ENCODE results near the gene MAST2.

MAST2 gene

GRCh38 chr1:45969866-45970265, 166.5 kb downstream of the MAST2 start:
- DNase-seq (ENCODE audit: extremely low spot score), result no peak
- no peak for TF ChIP-seq CTCF (IDR thresholded peaks at IDR 0.05; ENCODE audit: control extremely low read depth, extremely low read depth, low read depth, missing control alignments)
- POLR2A ChIA-PET, result no interaction called here
- CTCF ChIA-PET, result interaction anchor here (1.1 to 1.8 kb wide), 3 partner anchors 11 to 254 kb away, joined by 3 to 4 read pairs (median 3); no protein-coding TSS in a partner anchor

GRCh38 chr1:45971335-45971734, 167.9 kb downstream of the MAST2 start:
- no peak for DNase-seq (ENCODE audit: extremely low spot score)
- CTCF ChIA-PET, result interaction anchor here (1.3 kb wide), 1 partner anchor 10 kb away, joined by 3 read pairs; no protein-coding TSS in a partner anchor
- TF ChIP-seq CTCF (IDR thresholded peaks at IDR 0.05; ENCODE audit: control extremely low read depth, extremely low read depth, low read depth, missing control alignments), result no peak
- POLR2A ChIA-PET, result no interaction called here

- no peak for DNase-seq (ENCODE audit: extremely low spot score)
- POLR2A ChIA-PET, result no interaction called here
- CTCF ChIA-PET, result interaction anchor here (1.1 to 1.3 kb wide), 2 partner anchors 11 kb away, joined by 3 read pairs; no protein-coding TSS in a partner anchor
- no peak for TF ChIP-seq CTCF (IDR thresholded peaks at IDR 0.05; ENCODE audit: control extremely low read depth, extremely low read depth, low read depth, missing control alignments)
Measured at GRCh38 chr1:45971922-45972531, 168.6 kb downstream of the MAST2 start.

- no peak for TF ChIP-seq CTCF (IDR thresholded peaks at IDR 0.05; ENCODE audit: control extremely low read depth, extremely low read depth, low read depth, missing control alignments)
- ChIA-PET POLR2A (no interaction called here), CTCF (interaction anchor here (1.1 kb wide), 1 partner anchor 11 kb away, joined by 3 read pairs; no protein-coding TSS in a partner anchor)
- DNase-seq (ENCODE audit: extremely low spot score), result no peak
Measured at GRCh38 chr1:45972621-45973020, 169.2 kb downstream of the MAST2 start.

- ChIA-PET CTCF (interaction anchor here (1.1 to 1.5 kb wide), 2 partner anchors 10 to 12 kb away, joined by 3 to 4 read pairs; no protein-coding TSS in a partner anchor), POLR2A (interaction anchor here (0.6 kb wide), 1 partner anchor 226 kb away, joined by 3 read pairs; no protein-coding TSS in a partner anchor)
- DNase-seq (ENCODE audit: extremely low spot score), result no peak
- no peak for TF ChIP-seq CTCF (IDR thresholded peaks at IDR 0.05; ENCODE audit: control extremely low read depth, extremely low read depth, low read depth, missing control alignments)
Measured at GRCh38 chr1:45973121-45973520, 169.7 kb downstream of the MAST2 start.

- DNase-seq (ENCODE audit: extremely low spot score), result peak; percentile 12
- POLR2A ChIA-PET, result interaction anchor here (0.6 kb wide), 1 partner anchor 19 kb away, joined by 3 read pairs; no protein-coding TSS in a partner anchor
- CTCF ChIA-PET, result interaction anchor here (1.2 to 1.5 kb wide), 3 partner anchors 10 to 107 kb away, joined by 3 to 4 read pairs (median 3); no protein-coding TSS in a partner anchor
- TF ChIP-seq CTCF (IDR thresholded peaks at IDR 0.05; ENCODE audit: control extremely low read depth, extremely low read depth, low read depth, missing control alignments), result no peak
Measured at GRCh38 chr1:45974541-45975269, 171.3 kb downstream of the MAST2 start.
